Muscle of leg (tissue), 11 donors: ENCODE results near the gene BCR. TPM values are rescaled to one million over a fixed set of nuclear protein-coding genes. Genes with fewer than 3 reads are reported as not detected.
A peak's percentile ranks its signal among the peaks of the same experiment; 100 is the strongest.

Experiments used
- DNase-seq: peaks from one replicate; pipeline ENCODE4 v3.0.0; 2013
- H3K27ac ChIP-seq: one replicate; pipeline ENCODE4 v1.5.1; 2013; ENCODE audit warnings: mild to moderate bottlenecking, low read length, control low read depth
- H3K27me3 ChIP-seq: one replicate; pipeline ENCODE4 v1.6.1; 2013; ENCODE audit warnings: low read length; ENCODE audit not compliant: control insufficient read depth, insufficient read depth
- H3K36me3 ChIP-seq: one replicate; pipeline ENCODE4 v1.6.1; 2013; ENCODE audit warnings: low read length; ENCODE audit not compliant: control insufficient read depth, insufficient read depth
- H3K4me1 ChIP-seq: one replicate; pipeline ENCODE4 v1.6.1; 2013; ENCODE audit warnings: low read length; ENCODE audit not compliant: control insufficient read depth, insufficient read depth
- H3K4me3 ChIP-seq: one replicate; pipeline ENCODE4 v1.5.1; 2013; ENCODE audit warnings: low read length, control low read depth
- H3K9me3 ChIP-seq: replicated peaks from 2 replicates; pipeline ENCODE4 v1.6.1; 2013; ENCODE audit warnings: low read depth, low read length; ENCODE audit not compliant: control insufficient read depth
- WGBS: methylation state at CpG from one replicate; pipeline ENCODE4 v1.1.5; 2013; ENCODE audit warnings: missing lambda C conversion rate; ENCODE audit not compliant: insufficient coverage; 5-methylcytosine and 5-hydroxymethylcytosine counted together
- polyA plus RNA-seq, 8 donors: library from polyadenylated mRNA; unstranded; fragments of 120-200 nt; gene quantifications; one replicate each; pipeline versions ENCODE4 v1.2.1 to v1.2.3, GENCODE V29; 2013; ENCODE audit warnings: inconsistent platforms in 1 of 8, low replicate concordance in 1 of 8; ENCODE audit not compliant: insufficient read length in 8 of 8, insufficient read depth in 1 of 8
- total RNA-seq: library from RNA; stranded (reverse); fragments of 120-200 nt; gene quantifications from one replicate; pipeline ENCODE4 v1.2.4, GENCODE V29; 2013

BCR gene
- total and polyA plus RNA-seq, 9 donors, result 12.7 to 27.0 (median 17.7) TPM

GRCh38 chr22:23261900-23262450, 81.7 kb downstream of the BCR start:
- peaks cover 25% of the 10 kb centered on the region for H3K4me1 ChIP-seq
- no peak overlapping the region for H3K27ac ChIP-seq
- 86% methylated on average over 7 of the region's 10 CpGs for WGBS
- peaks cover 18% of the 10 kb centered on the region for H3K36me3 ChIP-seq
- H3K9me3 ChIP-seq, result no peaks in the 10 kb centered on the region
- no peak for DNase-seq
- H3K27me3 ChIP-seq, result peaks cover 19% of the 10 kb centered on the region
- no peak overlapping the region for H3K4me3 ChIP-seq

- peaks cover 17% of the 10 kb centered on the region for H3K4me1 ChIP-seq
- peaks cover 23% of the 10 kb centered on the region for H3K27me3 ChIP-seq
- peaks cover 20% of the 10 kb centered on the region for H3K36me3 ChIP-seq
- DNase-seq, result no peak
- 50% methylated on average over 52 of the region's 60 CpGs for WGBS
- H3K4me3 ChIP-seq, result no peak overlapping the region
- no peak overlapping the region for H3K27ac ChIP-seq
- no peaks in the 10 kb centered on the region for H3K9me3 ChIP-seq
These were observed 82.4 kb downstream of the BCR start for GRCh38 chr22:23262518-23263332.

- H3K36me3 ChIP-seq, result peaks cover 20% of the 10 kb centered on the region
- peaks cover 16% of the 10 kb centered on the region for H3K4me1 ChIP-seq
- 83% methylated on average over 20 of the region's 20 CpGs for WGBS
- H3K4me3 ChIP-seq, result no peak overlapping the region
- peaks cover 21% of the 10 kb centered on the region for H3K27me3 ChIP-seq
- DNase-seq, result no peak
- H3K9me3 ChIP-seq, result no peaks in the 10 kb centered on the region
- no peak overlapping the region for H3K27ac ChIP-seq
These were observed 83.6 kb downstream of the BCR start for GRCh38 chr22:23263651-23264555.

- Histone ChIP-seq H3K9me3 (no peaks in the 10 kb centered on the region), H3K4me3 (no peak overlapping the region), H3K36me3 (peaks cover 24% of the 10 kb centered on the region), H3K27ac (peak overlapping the region; percentile 59), H3K27me3 (peaks cover 21% of the 10 kb centered on the region), H3K4me1 (peaks cover 16% of the 10 kb centered on the region)
- 44% methylated on average over 11 of the region's 19 CpGs for WGBS
- DNase-seq, result peak; percentile 90
These were observed 84.5 kb downstream of the BCR start for GRCh38 chr22:23264610-23265367.

- 83% methylated on average over 5 of the region's 7 CpGs for WGBS
- peaks cover 21% of the 10 kb centered on the region for H3K27me3 ChIP-seq
These were observed 85.0 kb downstream of the BCR start for GRCh38 chr22:23265368-23265700.

GRCh38 chr22:23266780-23267179, 86.5 kb downstream of the BCR start:
- H3K9me3 ChIP-seq, result no peaks in the 10 kb centered on the region
- H3K27ac ChIP-seq, result no peak overlapping the region
- H3K27me3 ChIP-seq, result peaks cover 20% of the 10 kb centered on the region
- H3K36me3 ChIP-seq, result peaks cover 29% of the 10 kb centered on the region
- no peak for DNase-seq
- WGBS, result 94% methylated on average over 3 of the region's 4 CpGs
- H3K4me1 ChIP-seq, result peaks cover 15% of the 10 kb centered on the region
- no peak overlapping the region for H3K4me3 ChIP-seq

More at GRCh38 chr22:23265368-23265700, 85.0 kb downstream of the BCR start:
- H3K4me3 ChIP-seq, result no peak overlapping the region
- H3K9me3 ChIP-seq, result no peaks in the 10 kb centered on the region
- peaks cover 16% of the 10 kb centered on the region for H3K4me1 ChIP-seq
- no peak for DNase-seq
- peak overlapping the region; percentile 11 for H3K27ac ChIP-seq
- H3K36me3 ChIP-seq, result peaks cover 25% of the 10 kb centered on the region

GRCh38 chr22:23267226-23268043, 87.1 kb downstream of the BCR start:
- peaks cover 29% of the 10 kb centered on the region for H3K36me3 ChIP-seq
- peaks cover 17% of the 10 kb centered on the region for H3K27me3 ChIP-seq
- no peak overlapping the region for H3K4me3 ChIP-seq
- no peak for DNase-seq
- H3K27ac ChIP-seq, result no peak overlapping the region
- 81% methylated on average over 4 of the region's 11 CpGs for WGBS
- H3K9me3 ChIP-seq, result no peaks in the 10 kb centered on the region
- peaks cover 8% of the 10 kb centered on the region for H3K4me1 ChIP-seq

- peaks cover 8% of the 10 kb centered on the region for H3K4me1 ChIP-seq
- peaks cover 37% of the 10 kb centered on the region for H3K36me3 ChIP-seq
- H3K9me3 ChIP-seq, result no peaks in the 10 kb centered on the region
- WGBS, result 72% methylated on average over 16 of the region's 22 CpGs
- DNase-seq, result no peak
- peaks cover 15% of the 10 kb centered on the region for H3K27me3 ChIP-seq
- no peak overlapping the region for H3K4me3 ChIP-seq
- H3K27ac ChIP-seq, result no peak overlapping the region
These were observed 87.9 kb downstream of the BCR start for GRCh38 chr22:23268139-23268712.

- H3K27ac ChIP-seq, result no peak overlapping the region
- no peak overlapping the region for H3K4me3 ChIP-seq
- DNase-seq, result no peak
- no peaks in the 10 kb centered on the region for H3K9me3 ChIP-seq
- H3K36me3 ChIP-seq, result peaks cover 36% of the 10 kb centered on the region
- 82% methylated on average over 7 of the region's 7 CpGs for WGBS
- H3K27me3 ChIP-seq, result peaks cover 13% of the 10 kb centered on the region
- H3K4me1 ChIP-seq, result peaks cover 8% of the 10 kb centered on the region
These were observed 88.6 kb downstream of the BCR start for GRCh38 chr22:23268877-23269276.
